ENCODE data around the gene CCDC57. TPM values are rescaled to one million over a fixed set of nuclear protein-coding genes. Genes with fewer than 3 reads are reported as not detected.

The CCDC57 gene
- total and polyA plus RNA-seq, 9 of the 15 experiments (the other 6 are each of a cell fraction or from before 2014, with no cell fraction given): 0.83 to 36.2 (median 13.6) TPM

DNA sequence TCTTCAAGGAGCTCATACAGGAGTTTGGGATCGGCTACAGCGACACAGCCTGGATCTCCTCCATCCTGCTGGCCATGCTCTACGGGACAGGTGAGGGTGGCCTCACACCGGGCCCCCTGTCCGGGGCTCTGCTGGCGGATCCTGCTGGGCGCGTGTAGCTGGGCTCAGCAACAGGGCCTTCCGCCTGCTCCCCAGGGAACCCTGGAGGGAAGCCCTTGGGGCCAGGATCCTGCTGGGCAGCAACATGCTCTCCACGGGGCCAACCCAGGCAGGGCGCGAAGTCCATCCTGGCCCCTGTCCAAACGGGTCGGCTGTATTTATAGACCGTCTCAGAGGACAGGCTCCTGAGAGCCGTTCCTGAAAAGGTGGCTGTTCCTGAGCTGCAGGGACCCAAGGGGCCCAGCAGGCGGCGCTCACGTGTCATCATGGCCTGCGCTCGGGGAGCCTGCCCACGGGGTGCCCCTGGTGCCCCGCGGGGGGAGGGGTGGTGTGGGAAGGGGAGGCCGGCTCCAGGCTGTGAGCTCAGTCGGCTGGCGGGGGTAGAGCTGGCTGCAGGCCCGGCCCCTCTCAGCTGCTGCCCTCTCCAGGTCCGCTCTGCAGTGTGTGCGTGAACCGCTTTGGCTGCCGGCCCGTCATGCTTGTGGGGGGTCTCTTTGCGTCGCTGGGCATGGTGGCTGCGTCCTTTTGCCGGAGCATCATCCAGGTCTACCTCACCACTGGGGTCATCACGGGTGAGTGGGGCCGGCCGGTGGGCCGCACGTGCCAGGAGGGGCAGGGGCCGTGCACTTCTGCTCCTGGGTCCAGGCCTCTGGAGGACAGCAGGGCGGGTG lies 23.7 kb upstream of the CCDC57 start (continued):
- TF ChIP-seq, protein P1, sequence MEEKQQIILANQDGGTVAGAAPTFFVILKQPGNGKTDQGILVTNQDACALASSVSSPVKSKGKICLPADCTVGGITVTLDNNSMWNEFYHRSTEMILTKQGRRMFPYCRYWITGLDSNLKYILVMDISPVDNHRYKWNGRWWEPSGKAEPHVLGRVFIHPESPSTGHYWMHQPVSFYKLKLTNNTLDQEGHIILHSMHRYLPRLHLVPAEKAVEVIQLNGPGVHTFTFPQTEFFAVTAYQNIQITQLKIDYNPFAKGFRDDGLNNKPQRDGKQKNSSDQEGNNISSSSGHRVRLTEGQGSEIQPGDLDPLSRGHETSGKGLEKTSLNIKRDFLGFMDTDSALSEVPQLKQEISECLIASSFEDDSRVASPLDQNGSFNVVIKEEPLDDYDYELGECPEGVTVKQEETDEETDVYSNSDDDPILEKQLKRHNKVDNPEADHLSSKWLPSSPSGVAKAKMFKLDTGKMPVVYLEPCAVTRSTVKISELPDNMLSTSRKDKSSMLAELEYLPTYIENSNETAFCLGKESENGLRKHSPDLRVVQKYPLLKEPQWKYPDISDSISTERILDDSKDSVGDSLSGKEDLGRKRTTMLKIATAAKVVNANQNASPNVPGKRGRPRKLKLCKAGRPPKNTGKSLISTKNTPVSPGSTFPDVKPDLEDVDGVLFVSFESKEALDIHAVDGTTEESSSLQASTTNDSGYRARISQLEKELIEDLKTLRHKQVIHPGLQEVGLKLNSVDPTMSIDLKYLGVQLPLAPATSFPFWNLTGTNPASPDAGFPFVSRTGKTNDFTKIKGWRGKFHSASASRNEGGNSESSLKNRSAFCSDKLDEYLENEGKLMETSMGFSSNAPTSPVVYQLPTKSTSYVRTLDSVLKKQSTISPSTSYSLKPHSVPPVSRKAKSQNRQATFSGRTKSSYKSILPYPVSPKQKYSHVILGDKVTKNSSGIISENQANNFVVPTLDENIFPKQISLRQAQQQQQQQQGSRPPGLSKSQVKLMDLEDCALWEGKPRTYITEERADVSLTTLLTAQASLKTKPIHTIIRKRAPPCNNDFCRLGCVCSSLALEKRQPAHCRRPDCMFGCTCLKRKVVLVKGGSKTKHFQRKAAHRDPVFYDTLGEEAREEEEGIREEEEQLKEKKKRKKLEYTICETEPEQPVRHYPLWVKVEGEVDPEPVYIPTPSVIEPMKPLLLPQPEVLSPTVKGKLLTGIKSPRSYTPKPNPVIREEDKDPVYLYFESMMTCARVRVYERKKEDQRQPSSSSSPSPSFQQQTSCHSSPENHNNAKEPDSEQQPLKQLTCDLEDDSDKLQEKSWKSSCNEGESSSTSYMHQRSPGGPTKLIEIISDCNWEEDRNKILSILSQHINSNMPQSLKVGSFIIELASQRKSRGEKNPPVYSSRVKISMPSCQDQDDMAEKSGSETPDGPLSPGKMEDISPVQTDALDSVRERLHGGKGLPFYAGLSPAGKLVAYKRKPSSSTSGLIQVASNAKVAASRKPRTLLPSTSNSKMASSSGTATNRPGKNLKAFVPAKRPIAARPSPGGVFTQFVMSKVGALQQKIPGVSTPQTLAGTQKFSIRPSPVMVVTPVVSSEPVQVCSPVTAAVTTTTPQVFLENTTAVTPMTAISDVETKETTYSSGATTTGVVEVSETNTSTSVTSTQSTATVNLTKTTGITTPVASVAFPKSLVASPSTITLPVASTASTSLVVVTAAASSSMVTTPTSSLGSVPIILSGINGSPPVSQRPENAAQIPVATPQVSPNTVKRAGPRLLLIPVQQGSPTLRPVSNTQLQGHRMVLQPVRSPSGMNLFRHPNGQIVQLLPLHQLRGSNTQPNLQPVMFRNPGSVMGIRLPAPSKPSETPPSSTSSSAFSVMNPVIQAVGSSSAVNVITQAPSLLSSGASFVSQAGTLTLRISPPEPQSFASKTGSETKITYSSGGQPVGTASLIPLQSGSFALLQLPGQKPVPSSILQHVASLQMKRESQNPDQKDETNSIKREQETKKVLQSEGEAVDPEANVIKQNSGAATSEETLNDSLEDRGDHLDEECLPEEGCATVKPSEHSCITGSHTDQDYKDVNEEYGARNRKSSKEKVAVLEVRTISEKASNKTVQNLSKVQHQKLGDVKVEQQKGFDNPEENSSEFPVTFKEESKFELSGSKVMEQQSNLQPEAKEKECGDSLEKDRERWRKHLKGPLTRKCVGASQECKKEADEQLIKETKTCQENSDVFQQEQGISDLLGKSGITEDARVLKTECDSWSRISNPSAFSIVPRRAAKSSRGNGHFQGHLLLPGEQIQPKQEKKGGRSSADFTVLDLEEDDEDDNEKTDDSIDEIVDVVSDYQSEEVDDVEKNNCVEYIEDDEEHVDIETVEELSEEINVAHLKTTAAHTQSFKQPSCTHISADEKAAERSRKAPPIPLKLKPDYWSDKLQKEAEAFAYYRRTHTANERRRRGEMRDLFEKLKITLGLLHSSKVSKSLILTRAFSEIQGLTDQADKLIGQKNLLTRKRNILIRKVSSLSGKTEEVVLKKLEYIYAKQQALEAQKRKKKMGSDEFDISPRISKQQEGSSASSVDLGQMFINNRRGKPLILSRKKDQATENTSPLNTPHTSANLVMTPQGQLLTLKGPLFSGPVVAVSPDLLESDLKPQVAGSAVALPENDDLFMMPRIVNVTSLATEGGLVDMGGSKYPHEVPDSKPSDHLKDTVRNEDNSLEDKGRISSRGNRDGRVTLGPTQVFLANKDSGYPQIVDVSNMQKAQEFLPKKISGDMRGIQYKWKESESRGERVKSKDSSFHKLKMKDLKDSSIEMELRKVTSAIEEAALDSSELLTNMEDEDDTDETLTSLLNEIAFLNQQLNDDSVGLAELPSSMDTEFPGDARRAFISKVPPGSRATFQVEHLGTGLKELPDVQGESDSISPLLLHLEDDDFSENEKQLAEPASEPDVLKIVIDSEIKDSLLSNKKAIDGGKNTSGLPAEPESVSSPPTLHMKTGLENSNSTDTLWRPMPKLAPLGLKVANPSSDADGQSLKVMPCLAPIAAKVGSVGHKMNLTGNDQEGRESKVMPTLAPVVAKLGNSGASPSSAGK (IDR thresholded peaks at IDR 0.05): peak; percentile 92
- peak; percentile 86 for TF ChIP-seq NFIC (IDR thresholded peaks at IDR 0.05)
- TF ChIP-seq, protein P2, sequence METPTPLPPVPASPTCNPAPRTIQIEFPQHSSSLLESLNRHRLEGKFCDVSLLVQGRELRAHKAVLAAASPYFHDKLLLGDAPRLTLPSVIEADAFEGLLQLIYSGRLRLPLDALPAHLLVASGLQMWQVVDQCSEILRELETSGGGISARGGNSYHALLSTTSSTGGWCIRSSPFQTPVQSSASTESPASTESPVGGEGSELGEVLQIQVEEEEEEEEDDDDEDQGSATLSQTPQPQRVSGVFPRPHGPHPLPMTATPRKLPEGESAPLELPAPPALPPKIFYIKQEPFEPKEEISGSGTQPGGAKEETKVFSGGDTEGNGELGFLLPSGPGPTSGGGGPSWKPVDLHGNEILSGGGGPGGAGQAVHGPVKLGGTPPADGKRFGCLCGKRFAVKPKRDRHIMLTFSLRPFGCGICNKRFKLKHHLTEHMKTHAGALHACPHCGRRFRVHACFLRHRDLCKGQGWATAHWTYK (CRISPR knock-in tag; IDR thresholded peaks at IDR 0.05): peak; percentile 73
- TF ChIP-seq RAD21 (CRISPR knock-in tag; conservative IDR thresholded peaks at IDR 0.05 in 1 of 2, IDR thresholded peaks at IDR 0.05 in 1 of 2): peak; percentile 84 to 92
- TF ChIP-seq RB1 (IDR thresholded peaks at IDR 0.05; ENCODE audit: low read depth): peak; percentile 61; the same call in 1 of the 2 replicates
- TF ChIP-seq, protein P3, sequence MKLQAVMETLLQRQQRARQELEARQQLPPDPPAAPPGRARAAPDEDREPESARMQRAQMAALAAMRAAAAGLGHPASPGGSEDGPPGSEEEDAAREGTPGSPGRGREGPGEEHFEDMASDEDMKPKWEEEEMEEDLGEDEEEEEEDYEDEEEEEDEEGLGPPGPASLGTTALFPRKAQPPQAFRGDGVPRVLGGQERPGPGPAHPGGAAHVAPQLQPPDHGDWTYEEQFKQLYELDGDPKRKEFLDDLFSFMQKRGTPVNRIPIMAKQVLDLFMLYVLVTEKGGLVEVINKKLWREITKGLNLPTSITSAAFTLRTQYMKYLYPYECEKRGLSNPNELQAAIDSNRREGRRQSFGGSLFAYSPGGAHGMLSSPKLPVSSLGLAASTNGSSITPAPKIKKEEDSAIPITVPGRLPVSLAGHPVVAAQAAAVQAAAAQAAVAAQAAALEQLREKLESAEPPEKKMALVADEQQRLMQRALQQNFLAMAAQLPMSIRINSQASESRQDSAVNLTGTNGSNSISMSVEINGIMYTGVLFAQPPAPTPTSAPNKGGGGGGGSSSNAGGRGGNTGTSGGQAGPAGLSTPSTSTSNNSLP (IDR thresholded peaks at IDR 0.05; ENCODE audit: borderline replicate concordance, low read depth, low read length): no peak
- TF ChIP-seq STAG1 (CRISPR knock-in tag; IDR thresholded peaks at IDR 0.05; ENCODE audit: borderline replicate concordance): peak; percentile 60
- TF ChIP-seq NCOA6 (IDR thresholded peaks at IDR 0.05): no peak
- TF ChIP-seq KLF16 (IDR thresholded peaks at IDR 0.05): peak; percentile 50; the same call in 1 of the 2 replicates
- no peak for TF ChIP-seq NFXL1 (CRISPR knock-in tag; IDR thresholded peaks at IDR 0.05)
- peak; percentile 22; the same call in 1 of the 2 replicates for TF ChIP-seq NFRKB (IDR thresholded peaks at IDR 0.05; ENCODE audit: low read depth)
